ENCODE data around the gene UROC1.
A peak's percentile ranks its signal among the peaks of the same experiment; 100 is the strongest.

GRCh38 chr3:126490619-126491018, 27.0 kb downstream of the UROC1 start:
- TF ChIP-seq ZNF337 (CRISPR knock-in tag; IDR thresholded peaks at IDR 0.05; ENCODE audit: borderline replicate concordance, low read depth) (no peak), IKZF1 (IDR thresholded peaks at IDR 0.05) (no peak), ATF6 (CRISPR knock-in tag; conservative IDR thresholded peaks at IDR 0.05) (no peak), SRY (CRISPR knock-in tag; IDR thresholded peaks at IDR 0.05) (no peak), RAD21 (CRISPR knock-in tag; IDR thresholded peaks at IDR 0.05) (peak; percentile 61), CBFB (CRISPR knock-in tag; IDR thresholded peaks at IDR 0.05) (no peak), RBFOX2 (IDR thresholded peaks at IDR 0.05; ENCODE audit: low read depth, low read length) (no peak), ZBTB8A (CRISPR knock-in tag; IDR thresholded peaks at IDR 0.05; ENCODE audit: borderline replicate concordance, low read depth) (no peak), ZBTB33 (CRISPR knock-in tag; IDR thresholded peaks at IDR 0.05) (no peak), CTCF (CRISPR knock-in tag; IDR thresholded peaks at IDR 0.05) (peak; percentile 70), HNRNPK (IDR thresholded peaks at IDR 0.05; ENCODE audit: low read depth, low read length, poor library complexity, severe bottlenecking) (no peak), ZNF780A (CRISPR knock-in tag; IDR thresholded peaks at IDR 0.05) (no peak), EZH2 (conservative IDR thresholded peaks at IDR 0.05; ENCODE audit: low read depth, low read length) (no peak), RFX5 (IDR thresholded peaks at IDR 0.05; ENCODE audit: low read depth, low read length) (no peak)
